Superior temporal gyrus (tissue), 1 donor: ENCODE measurements around the gene MS4A4E.
"Not testable (repeated sequence)": the region's sequence is repeated elsewhere in the genome, so short reads cannot be mapped to it uniquely, and the experiment has no call there.

Source experiments
- DNase-seq: peaks from one replicate; pipeline ENCODE4 v3.0.0-alpha.2; 2016; ENCODE audit errors: extremely low spot score

MS4A4E gene

GRCh38 chr11:60242740-60243239 is at the start of gene MS4A4E:
Gene MS4A4E, minus strand, starts transcription at chr11:60243137. Its CDS starts 13,082 bp downstream, at chr11:60230055.
- DNase-seq: no peak

- DNase-seq: no peak
Observed at GRCh38 chr11:60292145-60292544, 49.2 kb upstream of the MS4A4E start.

- no peak for DNase-seq
Observed at GRCh38 chr11:60288531-60288930, 45.6 kb upstream of the MS4A4E start.

GRCh38 chr11:60285411-60286126 is 42.6 kb upstream of the MS4A4E start:
- not testable (repeated sequence) for DNase-seq

DNA sequence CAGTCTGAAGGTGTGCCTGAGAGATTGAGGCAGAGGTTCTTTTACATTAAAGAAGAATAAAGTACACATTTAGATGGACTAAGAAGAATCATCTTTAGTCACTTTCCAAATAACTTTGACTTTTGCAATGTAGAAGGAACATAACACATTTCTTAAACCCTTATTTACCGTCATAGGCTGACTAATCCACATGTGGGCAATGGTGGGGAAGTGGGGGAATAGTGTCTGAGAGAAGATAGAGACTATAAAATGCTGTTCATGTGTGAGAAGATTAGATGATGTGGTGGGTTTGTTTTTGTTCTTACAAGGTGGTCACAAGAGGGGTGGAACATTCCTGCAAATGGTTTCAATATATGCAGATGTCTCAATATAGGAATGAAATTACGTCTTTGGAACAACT is 39.3 kb upstream of the MS4A4E start:
- DNase-seq: no peak

DNA sequence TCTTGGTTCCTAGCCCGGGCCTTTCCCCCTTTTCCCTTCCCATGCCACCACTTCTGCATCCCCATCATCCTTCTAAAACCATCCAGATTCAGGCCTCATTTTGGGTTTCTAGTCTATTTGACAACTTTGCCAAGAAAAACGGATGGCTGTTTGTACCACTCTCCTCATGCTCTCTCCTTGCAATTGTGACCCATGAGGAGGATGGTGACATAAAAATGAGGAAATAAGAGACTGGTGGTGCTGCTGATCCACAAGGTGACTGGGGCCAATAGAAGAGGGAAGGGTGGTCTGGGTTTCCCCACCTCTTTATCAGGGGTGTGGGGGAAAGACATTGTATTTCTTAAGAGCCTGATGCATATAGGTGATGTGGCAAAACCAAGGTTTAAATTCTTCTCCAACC is 38.5 kb upstream of the MS4A4E start:
- DNase-seq: no peak

GRCh38 chr11:60280412-60280811 is 37.5 kb upstream of the MS4A4E start, which contains the start of gene MS4A4A:
Gene MS4A4A, plus strand, starts transcription at chr11:60280666. Its CDS starts 10 bp downstream, at chr11:60280676.
- no peak for DNase-seq

- no peak for DNase-seq
Observed at GRCh38 chr11:60274416-60274815, 31.5 kb upstream of the MS4A4E start.

GRCh38 chr11:60265373-60266214 is 22.7 kb upstream of the MS4A4E start:
- peak; percentile 79 for DNase-seq

- no peak for DNase-seq
Observed at GRCh38 chr11:60264644-60265043, 21.7 kb upstream of the MS4A4E start.

DNA sequence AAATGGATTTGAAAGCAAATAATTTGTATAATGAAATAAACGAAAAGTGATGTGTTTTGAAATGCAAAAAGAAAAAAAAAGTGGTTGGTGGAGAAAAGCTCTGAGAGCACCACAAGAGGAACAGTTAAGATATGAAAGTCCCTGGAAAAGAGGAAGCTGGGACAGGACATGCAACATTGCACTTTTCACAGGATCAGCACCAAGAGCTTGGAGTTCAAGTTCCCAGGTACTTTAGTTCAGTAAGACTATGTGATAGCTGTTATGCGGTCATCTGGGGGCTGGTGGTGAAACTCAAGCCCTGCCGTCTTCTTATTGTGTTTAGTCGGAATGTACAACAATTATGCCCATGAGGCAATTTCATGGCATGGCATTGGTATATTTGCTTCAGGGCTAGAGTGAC is 20.5 kb upstream of the MS4A4E start:
- DNase-seq: no peak

- DNase-seq: no peak
Observed at GRCh38 chr11:60261014-60261413, 18.1 kb upstream of the MS4A4E start.

GRCh38 chr11:60257956-60258722 is 15.2 kb upstream of the MS4A4E start:
- no peak for DNase-seq

- DNase-seq: no peak
Observed at GRCh38 chr11:60252213-60253108, 9.5 kb upstream of the MS4A4E start.

- no peak for DNase-seq
Observed at GRCh38 chr11:60251485-60252212, 8.7 kb upstream of the MS4A4E start.

- DNase-seq: no peak
Observed at GRCh38 chr11:60241786-60242185, 1.2 kb downstream of the MS4A4E start.

- DNase-seq: no peak
Observed at GRCh38 chr11:60240662-60241061, 2.3 kb downstream of the MS4A4E start.

DNA sequence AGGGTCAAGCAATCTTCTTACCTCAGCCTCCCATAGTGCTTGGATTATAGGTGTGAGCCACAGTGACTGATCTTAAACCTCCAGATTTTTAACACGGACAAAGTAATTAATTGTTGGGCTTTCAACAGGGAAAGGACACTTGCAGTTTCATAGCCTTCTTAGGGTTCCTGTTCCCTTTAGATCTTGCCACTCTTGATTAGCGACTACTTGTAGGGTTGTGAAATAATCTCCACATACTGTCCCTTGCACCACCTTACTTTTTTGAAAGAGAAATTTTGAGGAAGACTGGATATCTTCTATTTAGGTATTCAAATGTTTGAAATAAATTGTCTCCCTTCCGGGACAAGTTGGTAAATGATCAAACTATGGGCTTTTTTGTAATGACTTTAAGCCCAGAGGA is 7.6 kb downstream of the MS4A4E start:
- no peak for DNase-seq

GRCh38 chr11:60230681-60231080 is 12.3 kb downstream of the MS4A4E start:
- DNase-seq: no peak

DNA sequence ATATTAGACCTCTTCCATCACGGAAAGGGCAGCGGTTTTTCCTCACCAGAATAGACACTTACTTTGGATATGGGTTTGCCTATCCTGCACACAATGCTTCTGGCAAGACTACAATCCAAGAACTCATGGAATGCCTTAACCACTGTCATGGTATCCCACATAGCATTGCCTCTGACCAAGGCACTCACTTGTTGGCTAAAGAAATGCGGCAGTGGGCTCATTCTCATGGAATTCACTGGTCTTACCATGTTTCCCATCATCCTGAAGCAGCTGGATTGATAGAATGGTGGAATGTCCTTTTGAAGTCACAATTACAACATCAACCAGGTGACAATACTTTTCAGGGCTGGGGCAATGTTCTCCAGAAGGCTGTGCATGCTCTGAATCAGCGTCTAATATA is 20.8 kb downstream of the MS4A4E start:
- DNase-seq: no peak
